Stimulated activated CD8-positive, alpha-beta memory T cell treated with anti-CD3 and anti-CD28 coated beads, Interleukin-15, amount 100 ng/mL, for 1 hour (primary cell): ENCODE results near the gene DOLPP1.
A peak's percentile ranks its signal among the peaks of the same experiment; 100 is the strongest.
"Not testable (repeated sequence)": the region's sequence is repeated elsewhere in the genome, so short reads cannot be mapped to it uniquely, and the experiment has no call there.

ENCODE experiments used
- DNase-seq: peaks from one replicate; pipeline ENCODE4 v3.0.0-alpha.2; 2020; ENCODE audit warnings: low read depth

DOLPP1 gene

GRCh38 chr9:129111528-129112151 lies 30.7 kb downstream of the DOLPP1 start:
- no peak for DNase-seq

GRCh38 chr9:129112526-129112925 lies 31.6 kb downstream of the DOLPP1 start:
- DNase-seq, result not testable (repeated sequence)

- no peak for DNase-seq
Observed at GRCh38 chr9:129113645-129114304, 32.9 kb downstream of the DOLPP1 start.

GRCh38 chr9:129118799-129119198 lies 37.9 kb downstream of the DOLPP1 start:
- DNase-seq, result no peak

- DNase-seq, result no peak
Observed at GRCh38 chr9:129121483-129121882, 40.6 kb downstream of the DOLPP1 start.

- DNase-seq, result no peak
Observed at GRCh38 chr9:129122133-129122532, 41.2 kb downstream of the DOLPP1 start.

GRCh38 chr9:129122976-129123375 lies 42.1 kb downstream of the DOLPP1 start:
- DNase-seq, result not testable (repeated sequence)

- no peak for DNase-seq
Observed at GRCh38 chr9:129124506-129125069, 43.7 kb downstream of the DOLPP1 start.

- no peak for DNase-seq
Observed at GRCh38 chr9:129125478-129125877, 44.6 kb downstream of the DOLPP1 start.

GRCh38 chr9:129126749-129127618 lies 46.1 kb downstream of the DOLPP1 start:
- no peak for DNase-seq

GRCh38 chr9:129128689-129129088 lies 47.8 kb downstream of the DOLPP1 start:
- DNase-seq, result no peak

GRCh38 chr9:129130271-129130670 lies 49.4 kb downstream of the DOLPP1 start:
- DNase-seq, result not testable (repeated sequence)

GRCh38 chr9:129130791-129131190 lies 49.9 kb downstream of the DOLPP1 start:
- DNase-seq, result no peak

- DNase-seq, result peak; percentile 76
Observed at GRCh38 chr9:129131300-129132145, 50.6 kb downstream of the DOLPP1 start.

GRCh38 chr9:129133082-129133481 lies 52.2 kb downstream of the DOLPP1 start:
- DNase-seq, result no peak

- DNase-seq, result no peak
Observed at GRCh38 chr9:129135476-129135875, 54.6 kb downstream of the DOLPP1 start.

GRCh38 chr9:129136446-129137035 lies 55.6 kb downstream of the DOLPP1 start:
- DNase-seq, result no peak

- DNase-seq, result no peak
Observed at GRCh38 chr9:129137292-129138143, 56.6 kb downstream of the DOLPP1 start.

GRCh38 chr9:129138144-129138462 lies 57.2 kb downstream of the DOLPP1 start:
- no peak for DNase-seq

GRCh38 chr9:129138476-129139232 lies 57.7 kb downstream of the DOLPP1 start:
- no peak for DNase-seq
